SK-N-SH (cell line): ENCODE data around the gene FAM3B. TPM values are rescaled to one million over a fixed set of nuclear protein-coding genes. Genes with fewer than 3 reads are reported as not detected.

Source experiments
- CTCF ChIA-PET: fragments of 300-600, 350-600 bp; formaldehyde crosslinking; extraction: SDS; loops from one replicate; lab custom pipeline; 2021; lab: Yijun Ruan, JAX
- POLR2A ChIA-PET: fragments of 350-600 bp; sonication (Branson Sonifier 250); formaldehyde crosslinking; extraction: SDS; loops from one replicate; lab custom pipeline; 2020; ENCODE audit warnings: antibody characterized with exemption, inconsistent platforms; lab: Yijun Ruan, JAX
- DNase-seq: peaks from one replicate; pipeline ENCODE4 v3.0.0; 2012
- H2AFZ ChIP-seq: fragments of 200-600 bp; sonication (generic); 2 replicates; pipeline ENCODE4 v1.8.1; 2016; ENCODE audit warnings: antibody characterized with exemption, mild to moderate bottlenecking, low read depth
- H3F3A ChIP-seq: fragments of 200-600 bp; sonication (generic); replicated peaks from 2 replicates; pipeline ENCODE3; 2016; ENCODE audit warnings: antibody characterized with exemption, mild to moderate bottlenecking; ENCODE audit not compliant: insufficient read depth
- H3K27ac ChIP-seq, 2 experiments: fragments of 200-500 bp in 1 of 2; fragments of 200-600 bp in 1 of 2; sonication (Bioruptor generic) in 1 of 2; sonication (generic), shearing (Covaris generic) in 1 of 2; 2 replicates each; pipeline versions ENCODE4 v1.5.1 to v1.6.1; 2014 to 2016; ENCODE audit warnings: low read depth in 2 of 2, inconsistent platforms in 1 of 2, low read length in 1 of 2, mild to moderate bottlenecking in 1 of 2, mixed read lengths in 1 of 2
- H3K27me3 ChIP-seq: fragments of 200-600 bp; sonication (generic), shearing (Covaris generic); 2 replicates; pipeline ENCODE4 v1.6.1; 2016; ENCODE audit warnings: mixed run types; ENCODE audit not compliant: insufficient read depth
- H3K36me3 ChIP-seq, 2 experiments: fragments of 200-500 bp in 1 of 2; fragments of 200-600 bp in 1 of 2; sonication (Bioruptor generic) in 1 of 2; sonication (generic) in 1 of 2; replicated peaks in 1 of 2; 2 replicates each; pipeline versions ENCODE3 to v1.5.1; 2014 to 2016; ENCODE audit warnings: low read length in 1 of 2, mild to moderate bottlenecking in 1 of 2; ENCODE audit not compliant: insufficient read depth in 2 of 2, control insufficient read depth in 1 of 2
- H3K4me1 ChIP-seq, 2 experiments: fragments of 200-500 bp in 1 of 2; fragments of 200-600 bp in 1 of 2; sonication (Bioruptor generic) in 1 of 2; sonication (generic), shearing (Covaris generic) in 1 of 2; 2 replicates each; pipeline versions ENCODE4 v1.5.1 to v1.6.1; 2014 to 2016; ENCODE audit warnings: low read depth in 1 of 2, low read length in 1 of 2, mixed run types in 1 of 2; ENCODE audit not compliant: insufficient read depth in 2 of 2, control insufficient read depth in 1 of 2
- H3K4me2 ChIP-seq: fragments of 200-600 bp; sonication (generic), shearing (Covaris generic); 2 replicates; pipeline ENCODE4 v1.6.1; 2017; ENCODE audit warnings: mixed run types
- H3K4me3 ChIP-seq, 2 experiments: fragments of 200-500 bp in 1 of 2; fragments of 200-600 bp in 1 of 2; sonication (Bioruptor generic) in 1 of 2; sonication (generic), shearing (Covaris generic) in 1 of 2; 2 replicates each; pipeline versions ENCODE4 v1.5.1 to v1.8.1; 2014 to 2016; ENCODE audit warnings: low read depth in 2 of 2, inconsistent platforms in 1 of 2, low read length in 1 of 2, mild to moderate bottlenecking in 1 of 2, mixed read lengths in 1 of 2, moderate library complexity in 1 of 2
- H3K79me2 ChIP-seq: fragments of 200-600 bp; sonication (generic); 2 replicates; pipeline ENCODE4 v1.8.1; 2017; ENCODE audit warnings: mild to moderate bottlenecking; ENCODE audit not compliant: insufficient read depth
- H3K9ac ChIP-seq: fragments of 200-600 bp; sonication (generic); 2 replicates; pipeline ENCODE4 v1.6.1; 2017; ENCODE audit warnings: mixed run types
- H3K9me2 ChIP-seq: fragments of 200-600 bp; sonication (generic); 2 replicates; pipeline ENCODE4 v1.6.1; 2017; ENCODE audit warnings: mixed run types
- H3K9me3 ChIP-seq: fragments of 200-600 bp; sonication (generic); 2 replicates; pipeline ENCODE4 v1.6.1; 2017; ENCODE audit warnings: mixed run types, mild to moderate bottlenecking, moderate library complexity
- H4K20me1 ChIP-seq: fragments of 200-600 bp; sonication (generic); 2 replicates; pipeline ENCODE4 v1.6.1; 2017; ENCODE audit warnings: mild to moderate bottlenecking, mixed run types; ENCODE audit not compliant: insufficient read depth
- CHD2 ChIP-seq: fragments of 150-350 bp; IDR thresholded peaks from 2 replicates; pipeline ENCODE4 v1.6.1; 2018; ENCODE audit warnings: low read length; ENCODE audit not compliant: partially characterized antibody
- EZH2phosphoT487 ChIP-seq: fragments of 200-600 bp; sonication (generic); IDR thresholded peaks from 2 replicates; pipeline ENCODE4 v1.6.1; 2017; ENCODE audit warnings: low read depth, mixed run types, mild to moderate bottlenecking, antibody characterized with exemption, moderate library complexity, borderline replicate concordance
- FOSL2 ChIP-seq: IDR thresholded peaks from 2 replicates; pipeline ENCODE4 v1.4.0; 2012; ENCODE audit warnings: low read depth, mild to moderate bottlenecking, moderate library complexity, borderline replicate concordance
- GABPA ChIP-seq: IDR thresholded peaks from 2 replicates; pipeline ENCODE4 v1.4.0; 2012; ENCODE audit warnings: low read depth, mild to moderate bottlenecking
- IRF3 ChIP-seq: fragments of 150-350 bp; IDR thresholded peaks from 2 replicates; pipeline ENCODE4 v1.6.1; 2016; ENCODE audit warnings: mild to moderate bottlenecking, low read depth, low read length
- JUND ChIP-seq: IDR thresholded peaks from 2 replicates; pipeline ENCODE4 v1.4.0; 2012
- MAX ChIP-seq: IDR thresholded peaks from 2 replicates; pipeline ENCODE4 v1.4.0; 2012; ENCODE audit warnings: low read depth
- MEF2A ChIP-seq: IDR thresholded peaks from 2 replicates; pipeline ENCODE4 v1.4.0; 2012; ENCODE audit warnings: low read depth, borderline replicate concordance
- NFIC ChIP-seq: IDR thresholded peaks from 2 replicates; pipeline ENCODE4 v1.4.0; 2012; ENCODE audit warnings: borderline replicate concordance
- NRF1 ChIP-seq: IDR thresholded peaks from 2 replicates; pipeline ENCODE4 v1.6.1; 2012; ENCODE audit warnings: low read depth, mild to moderate bottlenecking, low read length
- PBX3 ChIP-seq: IDR thresholded peaks from 2 replicates; pipeline ENCODE4; 2012
- RXRA ChIP-seq: IDR thresholded peaks from 2 replicates; pipeline ENCODE4 v1.4.0; 2012; ENCODE audit warnings: low read depth, mild to moderate bottlenecking, borderline replicate concordance
- TCF12 ChIP-seq: IDR thresholded peaks from 2 replicates; pipeline ENCODE4 v1.4.0; 2012
- USF2 ChIP-seq: fragments of 150-350 bp; IDR thresholded peaks from 2 replicates; pipeline ENCODE4 v1.6.1; 2017; ENCODE audit warnings: antibody characterized with exemption, low read length, low read depth, borderline replicate concordance
- ZBTB33 ChIP-seq: IDR thresholded peaks from 2 replicates; pipeline ENCODE4 v1.4.0; 2012; ENCODE audit warnings: low read depth, borderline replicate concordance
- WGBS: methylation state at CpG from one replicate; pipeline ENCODE4 v1.1.6; 2017; ENCODE audit warnings: low lambda C conversion rate; 5-methylcytosine and 5-hydroxymethylcytosine counted together
- polyA plus RNA-seq, 3 experiments: library from polyadenylated mRNA; depleted of rRNA; stranded (reverse); fragments of >200 nt; gene quantifications; 2 replicates each; pipeline ENCODE4 v1.2.3, GENCODE V29; 2012

Gene FAM3B
- polyA plus RNA-seq, 1 of the 3 experiments (the other 2 are of a cell fraction): not detected

- TF ChIP-seq NFIC: no peak
- no peak for TF ChIP-seq RXRA
- TF ChIP-seq USF2: no peak
- TF ChIP-seq MAX: no peak
- no peak for TF ChIP-seq NRF1
- TF ChIP-seq IRF3: no peak
- TF ChIP-seq MEF2A: no peak
- TF ChIP-seq FOSL2: no peak
- TF ChIP-seq GABPA: no peak
- no peak for TF ChIP-seq EZH2phosphoT487
- no peak for TF ChIP-seq ZBTB33
- no peak for TF ChIP-seq TCF12
- TF ChIP-seq CHD2: no peak
- TF ChIP-seq JUND: no peak
- no peak for TF ChIP-seq PBX3
- H3K9ac ChIP-seq: no peak overlapping the region
- no peaks in the 10 kb centered on the region for H3K36me3 ChIP-seq
- 36% methylated on average over 15 of the region's 18 CpGs for WGBS
- no peak overlapping the region for H2AFZ ChIP-seq
- no peaks in the 10 kb centered on the region for H3K9me3 ChIP-seq
- H3K4me1 ChIP-seq: no peaks in the 10 kb centered on the region
- no peaks in the 10 kb centered on the region for H3K79me2 ChIP-seq
- no peaks in the 10 kb centered on the region for H3K9me2 ChIP-seq
- H3K27me3 ChIP-seq: peaks cover 20% of the 10 kb centered on the region; the same call in 1 of the 2 replicates
- no peak overlapping the region for H3K27ac ChIP-seq
- H3F3A ChIP-seq: no peaks in the 10 kb centered on the region
- H4K20me1 ChIP-seq: no peaks in the 10 kb centered on the region
- no peak overlapping the region for H3K4me3 ChIP-seq
- ChIA-PET POLR2A (no interaction called here), CTCF (interaction anchor here (0.9 to 7.1 kb wide), 2 partner anchors 177 to 827 kb away, joined by 3 to 122 read pairs; no protein-coding TSS in a partner anchor)
- no peak overlapping the region for H3K4me2 ChIP-seq
- DNase-seq: no peak
Observed at GRCh38 chr21:41280115-41280919, 36.3 kb upstream of the FAM3B start.
